Loucy (cell line): ENCODE data around the gene LACTB.

Experiments used
- H2AFZ ChIP-seq: fragments of 200-600 bp; sonication (generic); 2 replicates; pipeline ENCODE4 v1.6.0; 2016; ENCODE audit warnings: antibody characterized with exemption, mild to moderate bottlenecking, low read length, moderate library complexity
- H3F3A ChIP-seq: fragments of 200-600 bp; 2 replicates; pipeline ENCODE4 v1.6.0; 2016; ENCODE audit warnings: antibody characterized with exemption, low read depth, mild to moderate bottlenecking
- H3K27me3 ChIP-seq: fragments of 200-600 bp; sonication (generic); 2 replicates; pipeline ENCODE4 v1.6.1; 2014; ENCODE audit warnings: low read length, mild to moderate bottlenecking; ENCODE audit not compliant: insufficient read depth, poor library complexity, severe bottlenecking
- H3K36me3 ChIP-seq: fragments of 200-600 bp; sonication (generic); 2 replicates; pipeline ENCODE4 v1.6.1; 2016; ENCODE audit warnings: low read length; ENCODE audit not compliant: insufficient read depth
- H3K4me1 ChIP-seq: fragments of 200-600 bp; sonication (generic); 2 replicates; pipeline ENCODE4 v1.5.1; 2014; ENCODE audit warnings: low read length, mild to moderate bottlenecking; ENCODE audit not compliant: insufficient read depth, poor library complexity, severe bottlenecking
- H3K4me2 ChIP-seq: fragments of 200-600 bp; sonication (generic); 2 replicates; pipeline ENCODE4 v1.6.0; 2014; ENCODE audit warnings: antibody characterized with exemption, low read length, low read depth, mild to moderate bottlenecking; ENCODE audit not compliant: poor library complexity, severe bottlenecking
- H3K4me3 ChIP-seq: fragments of 200-600 bp; sonication (generic); 2 replicates; pipeline ENCODE4 v1.5.1; 2014; ENCODE audit warnings: low read length, mild to moderate bottlenecking, mixed read lengths; ENCODE audit not compliant: poor library complexity, severe bottlenecking
- H3K79me2 ChIP-seq: fragments of 200-600 bp; sonication (generic); 2 replicates; pipeline ENCODE4 v1.6.1; 2014; ENCODE audit warnings: low read length; ENCODE audit not compliant: insufficient read depth
- H3K9ac ChIP-seq: fragments of 200-600 bp; sonication (generic); 2 replicates; pipeline ENCODE4 v1.6.0; 2014; ENCODE audit warnings: mild to moderate bottlenecking, low read depth, low read length, moderate library complexity; ENCODE audit not compliant: poor library complexity, severe bottlenecking
- H3K9me2 ChIP-seq: fragments of 200-600 bp; sonication (generic); replicated peaks from 2 replicates; pipeline ENCODE4 v1.6.1; 2016; ENCODE audit warnings: low read depth, low read length, mixed read lengths
- H3K9me3 ChIP-seq: fragments of 200-600 bp; sonication (generic); 2 replicates; pipeline ENCODE4 v1.6.1; 2014; ENCODE audit warnings: mild to moderate bottlenecking, antibody characterized with exemption, low read length, low read depth; ENCODE audit not compliant: insufficient read depth
- H4K20me1 ChIP-seq: fragments of 200-600 bp; sonication (generic); 2 replicates; pipeline ENCODE4 v1.6.0; 2014; ENCODE audit warnings: antibody characterized with exemption, low read length, mild to moderate bottlenecking; ENCODE audit not compliant: insufficient read depth, poor library complexity, severe bottlenecking
- EZH2phosphoT487 ChIP-seq: fragments of 200-600 bp; IDR thresholded peaks from 2 replicates; pipeline ENCODE4 v1.6.1; 2018; ENCODE audit warnings: antibody characterized with exemption, mild to moderate bottlenecking, moderate library complexity, borderline replicate concordance
- TF ChIP-seq, protein P1 (sequence below): fragments of 200-600 bp; sonication (generic); conservative IDR thresholded peaks from 2 replicates; pipeline ENCODE4 v1.5.1; 2014; ENCODE audit warnings: mild to moderate bottlenecking, antibody characterized with exemption, low read length

The LACTB gene

DNA sequence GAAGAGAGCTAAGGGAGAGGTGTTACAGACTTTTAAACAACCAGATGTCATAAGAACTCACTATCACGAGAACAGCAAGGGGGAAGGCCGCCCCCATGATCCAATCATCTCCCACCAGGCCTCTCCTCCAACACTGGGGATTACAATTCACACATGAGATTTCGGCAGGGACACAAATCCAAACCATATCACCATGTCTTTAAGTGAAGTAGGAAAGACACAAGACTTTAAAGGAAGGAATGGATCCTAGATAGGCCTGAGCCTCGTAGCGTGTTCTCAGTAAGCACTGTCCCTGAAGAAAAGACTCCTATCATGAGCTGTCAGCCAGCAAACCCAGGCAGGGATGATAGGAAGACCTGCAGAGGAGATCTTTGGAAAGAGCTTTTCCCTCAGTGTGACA, 50.7 kb downstream of the LACTB start:
- H3K79me2 ChIP-seq = no peaks in the 10 kb centered on the region
- no peak overlapping the region for H2AFZ ChIP-seq
- no peaks in the 10 kb centered on the region for H4K20me1 ChIP-seq
- H3K36me3 ChIP-seq = no peaks in the 10 kb centered on the region
- no peaks in the 10 kb centered on the region for H3K9me2 ChIP-seq
- TF ChIP-seq EZH2phosphoT487 = no peak
- TF ChIP-seq, protein P1, sequence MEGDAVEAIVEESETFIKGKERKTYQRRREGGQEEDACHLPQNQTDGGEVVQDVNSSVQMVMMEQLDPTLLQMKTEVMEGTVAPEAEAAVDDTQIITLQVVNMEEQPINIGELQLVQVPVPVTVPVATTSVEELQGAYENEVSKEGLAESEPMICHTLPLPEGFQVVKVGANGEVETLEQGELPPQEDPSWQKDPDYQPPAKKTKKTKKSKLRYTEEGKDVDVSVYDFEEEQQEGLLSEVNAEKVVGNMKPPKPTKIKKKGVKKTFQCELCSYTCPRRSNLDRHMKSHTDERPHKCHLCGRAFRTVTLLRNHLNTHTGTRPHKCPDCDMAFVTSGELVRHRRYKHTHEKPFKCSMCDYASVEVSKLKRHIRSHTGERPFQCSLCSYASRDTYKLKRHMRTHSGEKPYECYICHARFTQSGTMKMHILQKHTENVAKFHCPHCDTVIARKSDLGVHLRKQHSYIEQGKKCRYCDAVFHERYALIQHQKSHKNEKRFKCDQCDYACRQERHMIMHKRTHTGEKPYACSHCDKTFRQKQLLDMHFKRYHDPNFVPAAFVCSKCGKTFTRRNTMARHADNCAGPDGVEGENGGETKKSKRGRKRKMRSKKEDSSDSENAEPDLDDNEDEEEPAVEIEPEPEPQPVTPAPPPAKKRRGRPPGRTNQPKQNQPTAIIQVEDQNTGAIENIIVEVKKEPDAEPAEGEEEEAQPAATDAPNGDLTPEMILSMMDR = no peak
- no peak overlapping the region for H3K9ac ChIP-seq
- no peak overlapping the region for H3K4me2 ChIP-seq
- no peaks in the 10 kb centered on the region for H3K27me3 ChIP-seq
- H3K9me3 ChIP-seq = no peaks in the 10 kb centered on the region
- H3K4me3 ChIP-seq = no peak overlapping the region
- no peaks in the 10 kb centered on the region for H3K4me1 ChIP-seq
- H3F3A ChIP-seq = no peaks in the 10 kb centered on the region

DNA sequence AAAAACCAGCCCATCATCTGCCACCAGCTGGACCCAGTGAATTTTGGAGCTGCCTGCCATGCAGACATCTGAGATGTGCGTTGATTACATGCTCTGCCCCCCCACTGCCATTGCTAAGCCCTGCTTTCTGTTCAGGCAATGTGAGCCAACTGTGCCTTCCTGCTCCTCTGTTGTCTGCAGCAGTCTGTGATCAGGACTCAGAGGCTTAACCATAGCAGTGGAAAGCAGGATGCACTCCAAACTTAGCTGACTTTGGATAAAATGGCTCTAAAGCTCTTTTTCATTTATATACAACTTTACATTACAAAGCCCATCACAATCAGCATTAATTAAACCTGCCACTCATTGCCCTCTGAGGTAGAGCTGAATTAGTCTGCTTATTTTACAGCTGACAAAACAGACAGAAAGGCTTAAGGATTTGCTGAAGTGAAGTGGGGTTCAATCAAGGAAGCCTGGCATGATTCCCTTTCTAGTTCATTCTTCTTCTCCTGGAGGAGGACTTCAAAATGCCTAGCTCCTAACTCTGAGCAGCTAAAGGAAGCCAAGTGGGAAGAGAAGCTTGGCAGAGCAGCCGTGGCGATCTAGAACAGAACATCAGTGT, 51.3 kb downstream of the LACTB start:
- H3K36me3 ChIP-seq = no peaks in the 10 kb centered on the region
- no peak overlapping the region for H2AFZ ChIP-seq
- no peaks in the 10 kb centered on the region for H3K9me3 ChIP-seq
- no peaks in the 10 kb centered on the region for H3K27me3 ChIP-seq
- no peak overlapping the region for H3K4me2 ChIP-seq
- H3K4me3 ChIP-seq = no peak overlapping the region
- no peaks in the 10 kb centered on the region for H3F3A ChIP-seq
- no peak overlapping the region for H3K9ac ChIP-seq
- no peaks in the 10 kb centered on the region for H3K4me1 ChIP-seq
- no peaks in the 10 kb centered on the region for H4K20me1 ChIP-seq
- H3K9me2 ChIP-seq = no peaks in the 10 kb centered on the region
- TF ChIP-seq EZH2phosphoT487 = no peak
- TF ChIP-seq, protein P1 = no peak
- H3K79me2 ChIP-seq = no peaks in the 10 kb centered on the region

DNA sequence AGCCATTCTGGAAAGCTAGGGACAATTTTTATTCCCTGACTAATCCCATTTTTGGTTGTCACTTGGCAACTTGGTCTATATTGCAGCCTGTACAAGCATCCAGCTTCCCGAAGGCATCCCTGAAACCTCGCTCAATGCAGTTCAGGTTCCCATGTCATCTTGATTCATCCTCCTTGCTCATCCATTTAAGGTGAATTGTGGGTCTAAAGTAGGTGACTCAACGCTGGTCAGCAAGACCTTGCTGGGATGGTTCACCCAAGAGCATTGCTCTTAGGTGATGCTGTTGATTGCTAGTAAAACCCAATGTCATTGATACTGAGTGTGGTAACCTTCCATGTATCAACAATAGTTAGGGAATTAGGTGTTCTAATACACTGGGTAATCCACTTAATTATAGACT, 54.6 kb downstream of the LACTB start:
- H4K20me1 ChIP-seq = no peaks in the 10 kb centered on the region

More for the DNA sequence above, 54.6 kb downstream of the LACTB start:
- Histone ChIP-seq H3K9me2 (no peaks in the 10 kb centered on the region), H3K27me3 (no peaks in the 10 kb centered on the region), H3K4me3 (no peak overlapping the region), H3K4me1 (no peaks in the 10 kb centered on the region), H3F3A (no peaks in the 10 kb centered on the region), H3K79me2 (no peaks in the 10 kb centered on the region), H3K36me3 (no peaks in the 10 kb centered on the region), H3K9ac (no peak overlapping the region), H2AFZ (no peak overlapping the region), H3K9me3 (no peaks in the 10 kb centered on the region), H3K4me2 (no peak overlapping the region)
- no peak for TF ChIP-seq EZH2phosphoT487
- TF ChIP-seq, protein P1 = no peak
